Stimulated activated CD4-positive, alpha-beta T cell treated with anti-CD3 and anti-CD28 coated beads, Interleukin-1b, Interleukin-23, amount 100 ng/mL, for 24 hours (primary cell): ENCODE results near the gene F5.

Experiments used
- DNase-seq, 4 experiments: peaks; one replicate each; pipeline ENCODE4 v3.0.0-alpha.2; 2020; ENCODE audit warnings: low read depth in 4 of 4, low spot score in 1 of 4

F5 gene

DNA sequence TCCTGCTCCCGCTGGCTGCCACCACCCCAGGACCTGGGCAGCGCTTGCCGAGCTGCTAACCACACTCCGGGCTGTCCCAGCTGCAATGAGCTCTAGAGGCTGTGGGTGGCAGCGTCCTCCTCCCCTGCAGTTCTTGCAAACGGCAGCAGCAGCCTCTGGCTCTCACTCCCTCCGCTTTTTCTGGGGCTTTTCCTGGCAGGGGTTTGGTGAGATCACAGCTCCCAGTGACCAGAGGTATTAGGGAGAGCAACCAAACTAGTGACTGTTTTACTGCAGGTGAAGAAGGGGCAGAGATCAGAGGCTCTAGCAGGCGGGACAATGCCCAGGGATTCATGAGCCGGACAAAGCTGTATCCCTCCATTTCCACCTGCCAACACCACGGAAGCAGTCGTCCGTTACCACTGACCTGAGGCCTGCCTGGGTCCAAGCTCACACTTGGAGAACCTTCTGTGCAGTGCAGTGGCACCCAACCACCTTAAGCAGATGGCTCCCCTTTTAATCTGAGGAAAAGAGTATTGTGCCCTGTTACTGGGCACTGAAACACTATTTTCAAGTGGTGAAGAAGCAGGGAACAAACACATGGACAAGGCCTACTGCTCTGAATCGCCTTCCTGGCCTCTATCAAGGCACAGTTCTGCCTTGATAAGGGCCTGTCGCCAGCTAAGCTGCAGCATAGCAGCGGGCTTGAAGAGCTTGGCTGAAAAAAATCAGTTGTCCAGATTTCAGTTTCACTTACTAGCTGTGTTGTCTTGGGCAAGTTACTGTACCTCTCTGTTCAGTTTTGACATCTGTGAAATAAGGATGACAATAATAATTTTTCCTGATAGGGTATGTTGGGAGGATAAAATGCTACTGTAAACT is at the start of gene F5:
TSS of gene F5 (minus strand) at position 87 of the 861 bp plus-strand sequence. CDS start 95 bp downstream, outside the sequence.
- peak; percentile 37 to 78 (median 58) for DNase-seq

DNA sequence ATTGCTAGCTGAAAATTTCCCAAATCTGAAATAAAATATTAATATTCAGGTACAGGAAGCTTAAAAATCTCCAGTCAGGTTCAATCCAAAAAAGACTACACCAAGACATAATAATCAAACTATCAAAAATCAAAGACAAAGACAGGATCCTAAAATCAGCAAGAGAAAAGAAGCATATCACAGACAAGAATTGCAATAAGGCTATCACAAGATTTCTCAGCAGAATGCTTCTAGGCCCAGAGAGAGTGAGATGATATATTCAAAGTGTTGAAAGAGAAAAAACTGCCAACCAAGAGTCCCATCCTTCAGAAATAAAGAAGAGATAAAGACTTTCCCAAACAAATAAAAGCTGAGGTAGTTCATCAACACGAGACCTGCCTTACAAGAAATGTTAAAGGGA is 48.6 kb upstream of the F5 start:
- DNase-seq: no peak

- no peak for DNase-seq
These were observed 47.9 kb upstream of the F5 start for GRCh38 chr1:169634145-169634544.

GRCh38 chr1:169631249-169631648 is 45.0 kb upstream of the F5 start:
- no peak for DNase-seq

DNA sequence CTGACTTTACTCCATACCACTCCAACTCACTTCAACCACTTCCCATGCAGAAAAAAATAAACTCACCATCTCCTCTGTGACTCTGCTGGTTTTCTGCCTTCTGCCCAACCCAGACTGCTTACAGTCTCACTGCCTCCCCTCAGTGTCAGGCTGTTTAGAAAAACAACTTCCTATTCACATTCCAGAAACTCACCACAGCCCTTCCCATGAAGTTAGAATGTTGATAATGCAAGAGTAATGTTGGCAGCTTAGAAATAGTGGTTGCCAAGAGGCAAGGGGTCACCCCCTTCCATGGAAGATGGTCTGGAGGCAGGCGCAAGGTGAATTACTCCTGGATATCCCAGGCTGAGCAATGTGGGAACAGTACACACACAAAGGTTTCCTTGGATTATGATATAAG is 43.7 kb upstream of the F5 start, which contains the start of gene SELP:
TSS of gene SELP (minus strand) at position 119 of the 400 bp plus-strand sequence. CDS start at position 69, 50 bp downstream.
- no peak for DNase-seq

DNA sequence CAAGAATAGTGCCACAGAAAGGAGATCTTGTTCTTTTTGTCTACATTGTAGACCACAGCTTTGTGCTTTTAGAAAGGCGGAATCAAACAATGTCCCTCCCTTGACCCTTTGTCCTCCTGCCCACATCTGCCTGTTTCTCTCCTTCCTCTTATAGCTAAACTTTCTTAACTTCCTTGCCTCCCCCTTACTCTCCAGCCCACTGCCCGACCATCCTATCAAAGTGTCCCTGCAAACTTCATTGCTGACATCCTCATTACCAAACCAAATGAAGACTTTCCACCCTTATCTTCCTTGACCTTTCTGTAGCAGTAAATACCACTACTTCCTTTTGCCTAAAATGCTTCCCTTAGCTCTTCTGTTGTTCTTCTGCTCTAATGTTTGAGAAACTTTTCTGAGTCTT is 38.6 kb upstream of the F5 start:
- DNase-seq: no peak

GRCh38 chr1:169624122-169624521 is 37.8 kb upstream of the F5 start:
- no peak for DNase-seq

- no peak for DNase-seq
These were observed 37.0 kb upstream of the F5 start for GRCh38 chr1:169623132-169623926.

DNA sequence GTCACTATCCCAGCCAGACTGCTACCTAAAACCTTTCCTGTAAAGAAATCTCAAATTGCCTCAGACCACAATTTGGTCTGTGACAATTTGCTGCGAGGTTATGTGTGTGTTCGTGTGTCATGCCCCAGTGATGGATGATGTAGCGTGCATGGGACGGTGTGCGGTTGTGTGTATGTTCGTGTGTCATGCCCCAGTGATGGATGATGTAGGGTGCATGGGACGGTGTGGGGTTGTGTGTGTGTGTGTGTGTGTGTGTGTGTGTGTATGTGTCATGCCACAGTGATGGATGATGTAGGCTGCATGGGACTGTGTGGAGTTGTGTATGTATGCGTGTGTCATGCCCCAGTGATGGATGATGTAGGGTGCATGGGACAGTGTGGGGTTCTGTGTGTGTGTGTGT is 34.3 kb upstream of the F5 start:
- no peak for DNase-seq

DNA sequence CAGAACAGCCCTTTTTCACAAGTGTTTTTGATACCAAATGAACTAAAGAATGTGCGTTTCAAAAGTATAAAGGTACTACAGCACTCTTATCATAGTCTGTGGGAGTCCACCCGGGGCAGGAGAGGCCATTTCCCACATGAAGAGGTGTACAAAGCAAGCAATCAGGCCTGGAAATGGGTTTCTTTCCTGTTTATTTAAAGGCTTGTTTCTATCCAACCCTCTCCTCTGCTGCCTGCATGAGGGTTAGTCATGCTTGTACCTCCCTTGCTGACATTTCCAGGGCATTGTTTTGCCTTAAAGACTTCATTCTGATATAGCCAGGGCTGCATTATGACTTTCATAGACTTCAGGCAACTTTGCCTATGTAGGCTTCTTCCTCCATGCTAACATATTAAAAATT is 32.1 kb upstream of the F5 start:
- no peak for DNase-seq

DNA sequence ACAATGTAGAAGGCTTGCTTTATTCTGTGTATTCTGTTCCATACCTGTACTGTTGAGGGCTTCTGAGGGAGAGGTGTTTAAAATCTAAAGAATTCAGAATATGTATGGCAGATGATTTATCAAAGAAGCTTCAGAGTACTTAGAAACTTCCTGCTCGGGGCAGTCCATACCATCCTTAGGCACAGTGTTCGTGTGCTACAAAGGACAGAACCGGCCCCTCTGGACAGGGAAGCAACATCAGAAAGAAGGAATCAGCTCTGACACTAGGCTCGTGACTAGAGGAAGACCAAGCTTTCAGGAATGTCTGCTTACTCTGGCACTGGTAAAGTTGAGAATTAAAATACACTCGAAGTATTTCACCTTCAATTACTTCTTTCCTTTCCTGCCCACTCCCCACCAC is 29.5 kb upstream of the F5 start:
- no peak for DNase-seq

- no peak for DNase-seq
These were observed 24.6 kb upstream of the F5 start for GRCh38 chr1:169610858-169611257.

DNA sequence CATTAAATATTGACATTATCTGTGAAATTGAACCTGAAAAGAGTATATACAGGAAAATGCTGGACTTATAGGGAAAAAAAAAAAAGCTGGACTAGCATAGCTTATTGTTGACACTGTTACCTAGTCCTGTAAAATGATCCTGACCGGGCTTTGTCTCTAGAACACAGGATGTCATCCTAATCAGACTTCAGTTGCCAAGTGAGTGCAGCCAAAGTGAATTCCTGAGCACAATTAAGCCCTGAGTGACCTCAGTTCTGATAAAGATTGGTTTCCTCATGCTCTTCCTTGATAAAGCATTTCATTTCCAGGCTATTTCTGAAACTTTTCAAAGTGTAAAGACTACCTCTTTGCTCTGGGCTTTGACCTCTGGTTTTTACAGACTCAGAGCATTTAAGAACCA is 23.8 kb upstream of the F5 start:
- DNase-seq: no peak

DNA sequence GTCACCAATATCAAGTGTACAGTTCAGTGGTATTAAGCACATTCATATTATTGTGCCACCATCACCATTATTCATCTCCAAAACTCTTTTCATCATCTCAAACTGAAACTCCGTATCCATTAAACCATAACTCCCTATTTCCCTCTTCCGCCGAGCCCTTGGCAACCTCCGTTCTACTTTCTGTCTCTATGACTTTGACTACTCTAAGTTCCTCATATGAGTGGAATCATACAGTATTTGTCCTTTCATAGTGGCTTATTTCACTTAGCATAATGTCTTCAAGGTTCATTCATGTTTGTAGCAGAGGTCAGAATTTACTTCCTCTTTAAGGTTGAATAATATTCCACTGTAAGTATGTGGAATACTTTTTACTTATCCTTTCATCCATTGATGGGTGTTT is 21.9 kb upstream of the F5 start:
- DNase-seq: no peak

- DNase-seq: no peak
These were observed 18.7 kb upstream of the F5 start for GRCh38 chr1:169604781-169605560.

GRCh38 chr1:169601096-169601881 is 15.0 kb upstream of the F5 start:
- DNase-seq: no peak

GRCh38 chr1:169595764-169596711 is 9.8 kb upstream of the F5 start:
- no peak for DNase-seq

DNA sequence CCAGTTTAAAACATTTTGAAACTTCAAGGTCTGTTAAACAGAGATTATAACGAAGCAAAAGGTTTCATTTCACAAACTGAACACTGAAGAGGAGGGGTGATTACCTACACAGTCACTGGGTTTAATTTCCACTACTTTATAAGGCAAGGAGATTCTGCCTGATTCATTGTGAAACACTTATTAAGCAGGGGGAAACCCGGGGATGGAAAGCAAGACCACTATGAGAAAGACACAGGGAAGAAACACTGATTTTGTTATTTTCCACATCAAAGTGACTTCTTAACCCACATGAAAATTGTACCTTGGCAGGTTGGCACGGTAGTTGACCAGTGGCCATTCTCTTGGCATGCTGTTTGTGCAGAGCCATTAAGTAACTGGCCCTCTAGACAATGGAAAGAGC is 8.1 kb upstream of the F5 start:
- no peak for DNase-seq

DNA sequence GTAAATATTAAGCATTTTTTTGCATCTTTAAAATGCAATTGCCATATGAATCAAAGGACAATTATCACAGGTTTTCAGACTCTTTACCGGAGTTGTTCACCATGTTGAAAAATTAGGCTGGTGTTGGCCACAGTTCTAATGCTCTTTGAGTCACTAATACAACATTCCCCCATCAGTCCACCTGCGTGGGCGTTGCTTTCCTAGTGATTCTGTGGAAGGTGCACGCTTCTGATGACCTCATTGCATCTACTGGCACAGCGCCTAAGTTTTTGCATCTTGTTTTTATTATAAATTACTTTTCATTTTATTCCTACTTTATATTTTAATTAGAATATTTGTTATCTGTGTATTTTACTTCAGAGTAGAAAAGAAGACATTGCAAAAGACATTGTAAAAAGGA is 4.7 kb upstream of the F5 start:
- DNase-seq: no peak
